Stimulated activated CD8-positive, alpha-beta memory T cell treated with anti-CD3 and anti-CD28 coated beads, Interleukin-7, amount 100 ng/mL, for 4 hours (primary cell): ENCODE measurements around the gene NAT16.
"Not testable (repeated sequence)": the region's sequence is repeated elsewhere in the genome, so short reads cannot be mapped to it uniquely, and the experiment has no call there.

Source experiments
- DNase-seq, 2 donors: peaks; one replicate each; pipeline ENCODE4 v3.0.0-alpha.2; 2020; ENCODE audit warnings: low read depth in 2 of 2

Gene NAT16

DNA sequence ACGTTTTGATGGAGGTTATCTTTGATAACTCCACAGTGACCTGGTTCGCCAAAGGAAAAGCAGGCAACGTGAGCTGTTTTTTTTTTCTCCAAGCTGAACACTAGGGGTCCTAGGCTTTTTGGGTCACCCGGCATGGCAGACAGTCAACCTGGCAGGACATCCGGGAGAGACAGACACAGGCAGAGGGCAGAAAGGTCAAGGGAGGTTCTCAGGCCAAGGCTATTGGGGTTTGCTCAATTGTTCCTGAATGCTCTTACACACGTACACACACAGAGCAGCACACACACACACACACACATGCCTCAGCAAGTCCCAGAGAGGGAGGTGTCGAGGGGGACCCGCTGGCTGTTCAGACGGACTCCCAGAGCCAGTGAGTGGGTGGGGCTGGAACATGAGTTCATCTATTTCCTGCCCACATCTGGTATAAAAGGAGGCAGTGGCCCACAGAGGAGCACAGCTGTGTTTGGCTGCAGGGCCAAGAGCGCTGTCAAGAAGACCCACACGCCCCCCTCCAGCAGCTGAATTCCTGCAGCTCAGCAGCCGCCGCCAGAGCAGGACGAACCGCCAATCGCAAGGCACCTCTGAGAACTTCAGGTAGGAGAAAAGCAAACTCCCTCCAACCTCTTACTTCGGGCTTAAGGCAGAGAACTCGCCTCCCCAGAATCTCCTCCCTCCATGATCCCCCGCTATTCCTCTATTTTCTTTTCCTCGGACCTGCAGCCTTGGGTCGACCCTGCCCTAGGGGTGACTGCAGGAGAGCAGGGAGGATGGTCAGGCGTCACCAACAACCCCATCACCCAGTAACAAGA lies 53.2 kb downstream of the NAT16 start, which contains the start of gene SERPINE1:
TSS of gene SERPINE1 (plus strand) at position 454 of the 809 bp plus-strand sequence. CDS start 1,290 bp downstream, outside the sequence.
- peak; percentile 29 to 44 for DNase-seq

GRCh38 chr7:101125989-101126650 lies 54.0 kb downstream of the NAT16 start:
- no peak for DNase-seq

DNA sequence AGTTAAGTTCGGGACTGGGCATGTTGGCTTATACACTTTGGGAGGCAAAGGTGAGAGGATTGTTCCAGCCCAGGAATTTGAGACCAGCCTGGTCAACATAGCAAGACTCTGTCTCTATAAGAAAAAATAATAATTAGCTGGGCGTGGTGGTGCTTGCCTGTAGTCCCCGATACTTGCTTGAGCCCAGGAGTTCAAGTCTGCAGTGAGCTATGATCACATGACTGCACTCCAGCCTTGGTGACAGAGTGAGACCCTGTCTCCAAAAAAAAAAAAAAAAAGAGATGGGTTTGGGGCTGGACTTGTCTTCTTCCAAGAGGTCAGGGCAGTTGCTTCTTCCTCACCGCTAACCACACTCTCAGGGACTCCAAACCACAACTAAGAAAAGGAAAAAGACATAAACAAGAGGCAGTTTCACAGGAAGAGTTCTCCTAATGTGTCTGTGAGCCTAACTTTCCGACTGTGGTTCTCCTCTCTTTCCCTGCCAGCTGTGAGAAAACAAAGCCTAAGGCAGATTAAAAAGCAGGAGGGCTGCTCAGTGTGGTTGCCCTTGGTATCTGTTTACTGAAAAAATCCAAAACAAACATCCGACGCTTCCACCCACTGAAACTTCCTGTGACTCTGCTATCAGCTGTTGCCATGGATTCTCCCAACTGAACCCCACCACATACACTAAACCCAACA lies 55.6 kb downstream of the NAT16 start:
- no peak for DNase-seq

DNA sequence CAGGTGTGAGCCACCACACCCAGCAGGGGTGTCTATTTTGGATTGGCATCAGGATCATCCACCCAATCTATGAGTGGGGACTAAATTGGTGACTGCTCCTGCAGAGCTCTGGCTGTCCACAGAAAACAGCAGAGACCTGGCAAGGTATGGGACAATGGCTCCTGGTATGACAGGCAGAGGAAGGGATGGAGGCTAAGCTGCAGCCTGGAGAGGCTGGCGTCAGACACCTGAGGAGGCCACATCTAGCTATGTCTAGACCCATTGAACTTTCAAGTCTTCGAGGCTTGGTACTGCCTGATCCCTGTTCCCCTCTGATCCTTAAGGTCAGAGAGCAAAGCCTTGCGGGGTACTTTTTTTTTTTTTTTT lies 56.4 kb downstream of the NAT16 start:
- no peak for DNase-seq

DNA sequence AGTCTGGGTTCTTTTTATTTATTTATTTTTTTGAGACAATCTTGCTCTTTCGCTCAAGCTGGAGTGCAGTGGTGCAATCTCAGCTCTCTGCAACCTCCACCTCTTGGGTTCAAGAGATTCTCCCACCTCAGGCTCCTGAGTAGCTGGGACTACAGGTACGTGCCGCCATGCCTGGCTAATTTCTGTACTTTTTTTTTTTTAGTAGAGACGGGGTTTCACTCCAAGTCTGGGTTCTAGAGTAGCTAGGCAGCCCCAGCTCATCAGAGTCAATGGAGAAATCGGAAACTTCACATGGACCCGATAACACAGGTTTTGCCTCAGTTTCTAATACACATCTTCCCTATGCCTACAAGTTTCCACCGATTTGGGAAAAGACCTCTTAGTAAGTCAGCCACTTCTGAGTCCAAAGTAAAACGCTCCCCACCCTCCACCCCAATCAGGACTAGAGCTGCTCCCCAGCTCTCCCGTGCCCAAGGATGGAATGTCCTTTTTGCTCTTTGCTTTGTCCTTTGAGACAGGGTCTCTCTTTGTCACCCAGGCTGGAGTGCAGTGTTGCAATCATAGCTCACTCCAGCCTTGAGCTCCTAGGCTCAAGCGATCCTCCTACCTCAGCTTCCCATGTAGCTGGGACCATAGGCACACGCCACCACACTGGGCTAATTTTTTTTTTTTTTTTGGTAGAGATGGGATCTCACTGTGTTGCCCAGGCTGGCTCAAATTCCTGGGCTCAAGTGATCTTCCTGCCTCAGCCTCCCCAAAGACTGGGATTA lies 57.0 kb downstream of the NAT16 start:
- no peak for DNase-seq

- DNase-seq = no peak
Observed at GRCh38 chr7:101121991-101122932, 57.8 kb downstream of the NAT16 start.

- DNase-seq = not testable (repeated sequence)
Observed at GRCh38 chr7:101121631-101121990, 58.5 kb downstream of the NAT16 start.
